Measurements from ENCODE around the gene MELTF.

GRCh38 chr3:196995646-196996355 is 33.8 kb downstream of the MELTF start:
- TF ChIP-seq TEAD4 (CRISPR knock-in tag; IDR thresholded peaks at IDR 0.05) (no peak), ZNF138 (CRISPR knock-in tag; conservative IDR thresholded peaks at IDR 0.05) (no peak), MYBL2 (CRISPR knock-in tag; IDR thresholded peaks at IDR 0.05) (no peak), TEAD1 (CRISPR knock-in tag; IDR thresholded peaks at IDR 0.05) (no peak), AR (CRISPR knock-in tag; IDR thresholded peaks at IDR 0.05) (no peak), USF2 (CRISPR knock-in tag; IDR thresholded peaks at IDR 0.05) (no peak), FOXK1 (CRISPR knock-in tag; IDR thresholded peaks at IDR 0.05) (no peak)
- TF ChIP-seq, protein P1, sequence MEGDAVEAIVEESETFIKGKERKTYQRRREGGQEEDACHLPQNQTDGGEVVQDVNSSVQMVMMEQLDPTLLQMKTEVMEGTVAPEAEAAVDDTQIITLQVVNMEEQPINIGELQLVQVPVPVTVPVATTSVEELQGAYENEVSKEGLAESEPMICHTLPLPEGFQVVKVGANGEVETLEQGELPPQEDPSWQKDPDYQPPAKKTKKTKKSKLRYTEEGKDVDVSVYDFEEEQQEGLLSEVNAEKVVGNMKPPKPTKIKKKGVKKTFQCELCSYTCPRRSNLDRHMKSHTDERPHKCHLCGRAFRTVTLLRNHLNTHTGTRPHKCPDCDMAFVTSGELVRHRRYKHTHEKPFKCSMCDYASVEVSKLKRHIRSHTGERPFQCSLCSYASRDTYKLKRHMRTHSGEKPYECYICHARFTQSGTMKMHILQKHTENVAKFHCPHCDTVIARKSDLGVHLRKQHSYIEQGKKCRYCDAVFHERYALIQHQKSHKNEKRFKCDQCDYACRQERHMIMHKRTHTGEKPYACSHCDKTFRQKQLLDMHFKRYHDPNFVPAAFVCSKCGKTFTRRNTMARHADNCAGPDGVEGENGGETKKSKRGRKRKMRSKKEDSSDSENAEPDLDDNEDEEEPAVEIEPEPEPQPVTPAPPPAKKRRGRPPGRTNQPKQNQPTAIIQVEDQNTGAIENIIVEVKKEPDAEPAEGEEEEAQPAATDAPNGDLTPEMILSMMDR (IDR thresholded peaks at IDR 0.05), result no peak
